ENCODE measurements around the gene KISS1.
A peak's percentile ranks its signal among the peaks of the same experiment; 100 is the strongest.

The KISS1 gene

GRCh38 chr1:204216880-204217647 lies 20.8 kb upstream of the KISS1 start:
- no peak for DNase-seq

GRCh38 chr1:204216236-204216635 lies 19.9 kb upstream of the KISS1 start:
- DNase-seq: no peak

- DNase-seq: peak; percentile 19 to 44
Observed at GRCh38 chr1:204213668-204214662, 17.7 kb upstream of the KISS1 start, which contains the start of gene GOLT1A. TSS of gene GOLT1A (minus strand) at chr1:204213988. CDS start at chr1:204213906, 82 bp downstream.

GRCh38 chr1:204212715-204213114 lies 16.4 kb upstream of the KISS1 start:
- DNase-seq: no peak

- no peak for DNase-seq
Observed at GRCh38 chr1:204211046-204211445, 14.8 kb upstream of the KISS1 start.

GRCh38 chr1:204207136-204207616 lies 10.9 kb upstream of the KISS1 start:
- peak; percentile 79 to 84 for DNase-seq

GRCh38 chr1:204206121-204206520 lies 9.8 kb upstream of the KISS1 start:
- no peak for DNase-seq

GRCh38 chr1:204205486-204205885 lies 9.2 kb upstream of the KISS1 start:
- no peak for DNase-seq

- no peak for DNase-seq
Observed at GRCh38 chr1:204204944-204205343, 8.7 kb upstream of the KISS1 start.

- DNase-seq: no peak
Observed at GRCh38 chr1:204203206-204203767, 7.0 kb upstream of the KISS1 start.

- no peak for DNase-seq
Observed at GRCh38 chr1:204202481-204202880, 6.2 kb upstream of the KISS1 start.

- DNase-seq: no peak
Observed at GRCh38 chr1:204201348-204202040, 5.2 kb upstream of the KISS1 start.

- no peak for DNase-seq
Observed at GRCh38 chr1:204199579-204199978, 3.3 kb upstream of the KISS1 start.

GRCh38 chr1:204198348-204199340 lies 2.4 kb upstream of the KISS1 start:
- no peak for DNase-seq

GRCh38 chr1:204197068-204197467 lies 777 bp upstream of the KISS1 start:
- no peak for DNase-seq

- no peak for DNase-seq
Observed at GRCh38 chr1:204194771-204195170, 1.5 kb downstream of the KISS1 start.

- no peak for DNase-seq
Observed at GRCh38 chr1:204194080-204194479, 2.2 kb downstream of the KISS1 start.

- no peak for DNase-seq
Observed at GRCh38 chr1:204192589-204193352, 3.5 kb downstream of the KISS1 start.

- no peak for DNase-seq
Observed at GRCh38 chr1:204192046-204192445, 4.2 kb downstream of the KISS1 start.

- DNase-seq: no peak
Observed at GRCh38 chr1:204191456-204191855, 4.8 kb downstream of the KISS1 start.

All from stimulated activated CD4-positive, alpha-beta T cell treated with anti-CD3 and anti-CD28 coated beads, Interleukin-2, amount 100 ng/mL, for 48 hours (primary cell).